PFSK-1 (cell line): ENCODE data around the gene GAS6.

Source experiments
- FOXP2 ChIP-seq: optimal IDR thresholded peaks from 2 replicates; pipeline ENCODE3; 2011; ENCODE audit warnings: borderline replicate concordance, control low read depth, inconsistent platforms; ENCODE audit not compliant: insufficient read depth; ENCODE audit errors: extremely low read length, extremely low read depth
- POLR2AphosphoS5 ChIP-seq: IDR thresholded peaks from 2 replicates; pipeline ENCODE4 v1.6.1; 2012; ENCODE audit warnings: low read depth, mild to moderate bottlenecking, control low read depth, low read length, moderate library complexity
- SIN3A ChIP-seq: IDR thresholded peaks from 2 replicates; pipeline ENCODE4 v1.6.1; 2012; ENCODE audit warnings: mild to moderate bottlenecking, low read length, moderate library complexity, borderline replicate concordance; ENCODE audit not compliant: insufficient read depth
- TAF1 ChIP-seq: IDR thresholded peaks from 2 replicates; pipeline ENCODE4 v1.6.1; 2012; ENCODE audit warnings: low read length, control low read depth, borderline replicate concordance; ENCODE audit not compliant: insufficient read depth
- TF ChIP-seq, protein P1 (sequence below), 2 experiments: IDR thresholded peaks; 2 replicates each; pipeline versions ENCODE4 v1.6.1 to v1.8.0; 2011 to 2012; ENCODE audit warnings: low read depth in 2 of 2, low read length in 2 of 2, control low read depth in 1 of 2, inconsistent platforms in 1 of 2, mild to moderate bottlenecking in 1 of 2, moderate library complexity in 1 of 2; ENCODE audit not compliant: insufficient read depth in 1 of 2

Gene GAS6

DNA sequence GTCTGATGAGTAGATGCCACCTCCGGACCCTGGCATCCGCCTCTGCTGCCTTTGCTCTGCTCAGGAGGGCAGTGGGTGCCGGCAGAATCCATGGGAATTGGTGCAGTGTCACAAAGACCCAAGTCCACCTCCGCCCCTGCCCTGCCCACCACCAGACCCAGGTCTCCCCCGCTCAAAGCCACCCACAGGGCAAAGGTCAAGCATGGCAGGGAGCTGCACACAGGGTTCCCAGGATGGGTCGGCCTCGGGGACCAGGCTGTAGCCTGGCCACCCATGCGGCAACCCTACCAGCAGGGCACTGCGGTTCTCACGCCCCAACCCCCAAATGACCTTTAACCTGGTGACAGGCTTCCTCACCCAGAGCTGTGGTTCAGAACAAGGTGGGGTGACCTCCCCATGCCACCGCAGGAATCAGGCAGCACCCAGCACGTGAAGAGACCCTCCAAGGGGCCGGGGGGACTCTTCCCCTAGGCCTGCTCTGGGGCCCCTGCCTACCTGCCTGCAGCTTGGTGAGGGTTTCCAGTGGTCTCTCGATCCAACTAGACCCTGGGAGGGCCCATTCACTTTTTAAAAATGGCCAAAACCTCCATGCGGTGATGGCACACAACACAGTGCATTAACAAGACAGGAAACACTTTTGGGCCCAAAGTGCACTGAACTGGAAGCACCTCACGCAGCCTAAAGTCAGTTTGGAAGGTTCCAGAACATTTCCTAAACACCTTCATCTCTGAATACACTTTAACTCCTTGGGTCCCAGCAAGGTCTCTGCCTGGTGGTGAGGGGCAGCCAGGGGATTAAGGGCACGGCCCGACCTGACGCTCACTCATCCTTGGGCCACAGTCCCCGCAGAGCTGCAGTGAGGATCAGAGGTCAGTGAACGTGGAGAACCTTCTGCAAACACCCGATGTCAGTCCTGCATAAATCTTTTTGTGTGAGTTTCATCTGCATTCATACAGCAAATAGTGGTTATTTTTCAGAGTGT, 11.0 kb downstream of the GAS6 start:
- no peak for TF ChIP-seq FOXP2
- TF ChIP-seq, protein P1, sequence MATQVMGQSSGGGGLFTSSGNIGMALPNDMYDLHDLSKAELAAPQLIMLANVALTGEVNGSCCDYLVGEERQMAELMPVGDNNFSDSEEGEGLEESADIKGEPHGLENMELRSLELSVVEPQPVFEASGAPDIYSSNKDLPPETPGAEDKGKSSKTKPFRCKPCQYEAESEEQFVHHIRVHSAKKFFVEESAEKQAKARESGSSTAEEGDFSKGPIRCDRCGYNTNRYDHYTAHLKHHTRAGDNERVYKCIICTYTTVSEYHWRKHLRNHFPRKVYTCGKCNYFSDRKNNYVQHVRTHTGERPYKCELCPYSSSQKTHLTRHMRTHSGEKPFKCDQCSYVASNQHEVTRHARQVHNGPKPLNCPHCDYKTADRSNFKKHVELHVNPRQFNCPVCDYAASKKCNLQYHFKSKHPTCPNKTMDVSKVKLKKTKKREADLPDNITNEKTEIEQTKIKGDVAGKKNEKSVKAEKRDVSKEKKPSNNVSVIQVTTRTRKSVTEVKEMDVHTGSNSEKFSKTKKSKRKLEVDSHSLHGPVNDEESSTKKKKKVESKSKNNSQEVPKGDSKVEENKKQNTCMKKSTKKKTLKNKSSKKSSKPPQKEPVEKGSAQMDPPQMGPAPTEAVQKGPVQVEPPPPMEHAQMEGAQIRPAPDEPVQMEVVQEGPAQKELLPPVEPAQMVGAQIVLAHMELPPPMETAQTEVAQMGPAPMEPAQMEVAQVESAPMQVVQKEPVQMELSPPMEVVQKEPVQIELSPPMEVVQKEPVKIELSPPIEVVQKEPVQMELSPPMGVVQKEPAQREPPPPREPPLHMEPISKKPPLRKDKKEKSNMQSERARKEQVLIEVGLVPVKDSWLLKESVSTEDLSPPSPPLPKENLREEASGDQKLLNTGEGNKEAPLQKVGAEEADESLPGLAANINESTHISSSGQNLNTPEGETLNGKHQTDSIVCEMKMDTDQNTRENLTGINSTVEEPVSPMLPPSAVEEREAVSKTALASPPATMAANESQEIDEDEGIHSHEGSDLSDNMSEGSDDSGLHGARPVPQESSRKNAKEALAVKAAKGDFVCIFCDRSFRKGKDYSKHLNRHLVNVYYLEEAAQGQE (IDR thresholded peaks at IDR 0.05; ENCODE audit: insufficient read depth in 1 of 2, low read depth in 2 of 2, low read length in 2 of 2) = no peak
- no peak for TF ChIP-seq TAF1
- TF ChIP-seq SIN3A = no peak
- no peak for TF ChIP-seq POLR2AphosphoS5

DNA sequence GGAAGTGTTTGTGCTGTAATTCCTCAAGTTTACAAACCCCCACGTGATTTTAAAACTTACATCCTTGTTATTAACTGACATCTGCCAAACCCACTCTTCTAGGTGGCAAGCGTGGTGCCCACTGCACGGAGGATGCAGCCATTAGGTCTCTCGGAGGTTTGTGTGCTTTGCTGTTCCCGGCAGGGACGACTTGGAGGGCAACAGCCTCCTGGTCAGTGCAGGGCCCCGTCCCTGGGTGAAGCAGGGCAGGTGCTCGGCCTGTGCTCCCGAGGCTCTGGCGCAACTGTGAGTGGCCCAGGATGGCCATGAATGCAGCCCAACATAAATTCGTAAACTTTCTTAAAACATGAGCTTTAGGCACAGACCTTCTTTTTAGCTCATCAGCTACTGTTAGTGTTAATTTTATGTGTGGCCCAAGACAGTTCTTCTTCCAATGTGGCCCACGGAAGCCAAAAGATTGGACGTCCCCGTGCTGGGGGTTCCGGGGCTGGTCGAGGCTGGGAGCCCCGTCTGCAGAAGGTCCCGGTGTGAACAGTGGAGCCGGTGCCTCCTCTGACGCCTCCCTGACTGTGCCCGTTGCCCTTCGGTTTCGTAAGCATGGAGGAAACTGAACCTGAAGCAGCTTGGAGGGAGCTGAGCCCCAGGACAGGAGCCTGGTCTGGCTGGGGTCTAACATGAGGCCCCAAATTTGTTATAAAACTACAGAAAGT, 11.9 kb downstream of the GAS6 start:
- TF ChIP-seq POLR2AphosphoS5 (no peak), TAF1 (no peak), SIN3A (no peak), FOXP2 (no peak)
- TF ChIP-seq, protein P1 (IDR thresholded peaks at IDR 0.05; ENCODE audit: insufficient read depth in 1 of 2, low read depth in 2 of 2, low read length in 2 of 2) = no peak

- TF ChIP-seq POLR2AphosphoS5 = no peak
- no peak for TF ChIP-seq TAF1
- TF ChIP-seq, protein P1 (IDR thresholded peaks at IDR 0.05; ENCODE audit: insufficient read depth in 1 of 2, low read depth in 2 of 2, low read length in 2 of 2) = no peak
- no peak for TF ChIP-seq FOXP2
- no peak for TF ChIP-seq SIN3A
Observed at GRCh38 chr13:113851480-113851803, 12.4 kb downstream of the GAS6 start.

DNA sequence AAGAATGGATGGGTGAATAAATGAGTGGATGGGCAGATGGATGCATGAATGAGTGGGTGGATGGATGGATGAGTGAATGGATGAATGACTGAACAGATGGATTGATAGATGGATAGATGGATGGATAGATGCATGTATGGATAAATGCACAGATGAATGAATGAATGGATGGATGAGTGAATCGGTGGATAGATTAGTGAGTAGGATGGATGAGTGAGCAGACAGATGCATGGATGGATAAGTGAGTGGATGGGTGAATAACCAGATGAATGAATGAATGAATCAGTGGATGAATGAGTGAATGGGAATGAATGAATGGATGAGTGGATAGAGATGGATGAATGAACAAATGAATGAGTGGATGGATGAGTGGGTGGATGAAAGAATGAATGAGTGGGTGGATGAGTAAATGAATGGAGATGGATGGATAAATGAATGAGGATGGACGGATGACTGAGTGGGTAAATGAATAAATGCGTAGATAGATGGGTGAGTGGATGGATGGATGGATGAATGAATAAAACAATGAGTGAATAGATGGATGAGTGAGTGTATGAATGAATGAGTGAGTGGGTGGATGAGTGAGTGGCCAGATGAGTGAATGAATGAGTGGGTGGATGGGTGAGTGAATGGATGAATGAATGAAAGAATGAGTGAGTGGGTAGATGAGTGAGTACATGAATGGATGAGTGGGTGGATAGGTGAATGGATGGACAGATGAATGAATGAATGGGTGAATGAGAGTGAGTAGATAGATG, 13.0 kb downstream of the GAS6 start:
- no peak for TF ChIP-seq FOXP2
- TF ChIP-seq, protein P1 (IDR thresholded peaks at IDR 0.05; ENCODE audit: insufficient read depth in 1 of 2, low read depth in 2 of 2, low read length in 2 of 2) = no peak
- TF ChIP-seq SIN3A = no peak
- TF ChIP-seq TAF1 = no peak
- TF ChIP-seq POLR2AphosphoS5 = no peak
